ENCODE data around the gene STRADA.

- TF ChIP-seq CTCF (IDR thresholded peaks at IDR 0.05) (no peak), POLR2A (IDR thresholded peaks at IDR 0.05) (no peak), POLR2AphosphoS5 (IDR thresholded peaks at IDR 0.05) (peak; percentile 3)
Observed at GRCh38 chr17:63740464-63741142, 996 bp downstream of the STRADA start.
